OCI-LY7 (cell line): Measurements from ENCODE around the gene EDC3.

Experiments used
- EZH2phosphoT487 ChIP-seq: fragments of 200-600 bp; sonication (generic); IDR thresholded peaks from 2 replicates; pipeline ENCODE4 v1.6.1; 2018; ENCODE audit warnings: low read depth, borderline replicate concordance, mild to moderate bottlenecking, mixed run types, antibody characterized with exemption, low read length, moderate library complexity, mixed read lengths
- TF ChIP-seq, protein P1 (sequence below): fragments of 200-600 bp; sonication (generic); conservative IDR thresholded peaks from 2 replicates; pipeline ENCODE4 v1.5.1; 2014; ENCODE audit warnings: mild to moderate bottlenecking, antibody characterized with exemption, low read length, moderate library complexity, mixed read lengths

DNA sequence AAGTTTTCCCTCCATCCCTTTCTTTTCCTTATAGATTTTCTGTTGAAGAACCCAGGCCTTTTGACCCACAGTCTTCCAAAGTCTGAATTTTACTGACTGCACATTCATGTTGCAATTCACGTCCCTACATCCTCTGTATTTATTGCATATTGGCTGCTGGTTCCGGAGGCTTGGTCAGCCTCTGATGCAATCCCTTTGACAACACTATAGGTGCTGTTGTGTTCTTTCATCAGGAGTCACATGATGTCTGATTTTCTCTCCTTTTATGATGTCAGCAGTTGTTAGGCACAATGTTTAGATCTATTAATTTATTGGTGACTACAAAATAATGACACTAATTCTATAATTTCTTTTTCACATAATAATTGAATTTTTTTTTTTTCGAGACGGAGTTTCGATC lies 20.8 kb upstream of the EDC3 start:
- TF ChIP-seq, protein P1, sequence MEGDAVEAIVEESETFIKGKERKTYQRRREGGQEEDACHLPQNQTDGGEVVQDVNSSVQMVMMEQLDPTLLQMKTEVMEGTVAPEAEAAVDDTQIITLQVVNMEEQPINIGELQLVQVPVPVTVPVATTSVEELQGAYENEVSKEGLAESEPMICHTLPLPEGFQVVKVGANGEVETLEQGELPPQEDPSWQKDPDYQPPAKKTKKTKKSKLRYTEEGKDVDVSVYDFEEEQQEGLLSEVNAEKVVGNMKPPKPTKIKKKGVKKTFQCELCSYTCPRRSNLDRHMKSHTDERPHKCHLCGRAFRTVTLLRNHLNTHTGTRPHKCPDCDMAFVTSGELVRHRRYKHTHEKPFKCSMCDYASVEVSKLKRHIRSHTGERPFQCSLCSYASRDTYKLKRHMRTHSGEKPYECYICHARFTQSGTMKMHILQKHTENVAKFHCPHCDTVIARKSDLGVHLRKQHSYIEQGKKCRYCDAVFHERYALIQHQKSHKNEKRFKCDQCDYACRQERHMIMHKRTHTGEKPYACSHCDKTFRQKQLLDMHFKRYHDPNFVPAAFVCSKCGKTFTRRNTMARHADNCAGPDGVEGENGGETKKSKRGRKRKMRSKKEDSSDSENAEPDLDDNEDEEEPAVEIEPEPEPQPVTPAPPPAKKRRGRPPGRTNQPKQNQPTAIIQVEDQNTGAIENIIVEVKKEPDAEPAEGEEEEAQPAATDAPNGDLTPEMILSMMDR, result no peak
- no peak for TF ChIP-seq EZH2phosphoT487
